Pancreas (tissue), 10 donors: Measurements from ENCODE around the gene LEMD2. TPM values are rescaled to one million over a fixed set of nuclear protein-coding genes. Genes with fewer than 3 reads are reported as not detected.

Experiments
- ATAC-seq, 4 donors: fragments of 200-7000 bp; cut with Tn5 transposase; one replicate each; pipeline versions ENCODE4 v1.8.0 to v1.9.1; 2020; ENCODE audit warnings: mild to moderate bottlenecking in 4 of 4, moderate library complexity in 4 of 4
- DNase-seq, 6 donors: peaks; one replicate each; pipeline ENCODE4 v3.0.0-alpha.2; 2020
- FAIRE-seq: peaks from 2 replicates; lab custom pipeline; 2012; peaks lifted over from hg19 to GRCh38; lab: Jason Lieb, UNC
- H3K27ac ChIP-seq, 4 donors: fragments of 200-600 bp; sonication (generic); 1 replicate in 3 of 4; 2 replicates in 1 of 4; pipeline versions ENCODE4 v1.5.0 to v1.8.0; 2020
- H3K27me3 ChIP-seq, 4 donors: fragments of 200-600 bp; one replicate each; pipeline ENCODE4 v1.8.0; 2021
- H3K36me3 ChIP-seq, 3 donors: fragments of 200-600 bp; sonication (generic) in 1 of 3; one replicate each; pipeline versions ENCODE4 v1.5.0 to v1.8.0; 2020 to 2021
- H3K4me1 ChIP-seq, 3 donors: fragments of 200-600 bp; one replicate each; pipeline ENCODE4 v1.8.0; 2021
- H3K4me3 ChIP-seq, 4 donors: fragments of 200-600 bp; sonication (generic) in 2 of 4; one replicate each; pipeline versions ENCODE4 v1.5.0 to v1.8.0; 2020 to 2021
- H3K9me3 ChIP-seq, 4 donors: fragments of 200-600 bp; one replicate each; pipeline ENCODE4 v1.8.0; 2021
- WGBS, 2 donors: extraction: QIAGEN DNeasy Blood & Tissue Kit; methylation state at CpG; one replicate each; pipeline ENCODE4 v1.1.7; 2013; 5-methylcytosine and 5-hydroxymethylcytosine counted together
- intact Hi-C, 3 donors: fragments of 100-400 bp; cut with DNase I; formaldehyde crosslinking; loops; one replicate each; pipeline versions ENCODE4 v1.11.1 to v1.14.2; 2022
- polyA plus RNA-seq, 2 donors: library from polyadenylated mRNA; stranded (reverse); fragments of 200-250 nt; gene quantifications; one replicate each; pipeline ENCODE4 v1.2.3, GENCODE V29; 2013
- total RNA-seq, 6 donors: library from RNA; stranded (reverse); fragmentation: NEBNext Ultra II Directional in 4 of 6; extraction: Animal tissue kit (Norgen Biotek cat#: 25700) in 4 of 6; gene quantifications; one replicate each; pipeline versions ENCODE4 v1.2.1 to v1.2.4, GENCODE V29; 2021 to 2023
- TF ChIP-seq, protein P1 (sequence below), 4 donors: fragments of 200-600 bp; sonication (generic) in 3 of 4; IDR thresholded peaks; one replicate each; pipeline versions ENCODE4 v1.5.0 to v1.8.0; 2021; ENCODE audit warnings: antibody characterized with exemption in 4 of 4
- donor health status: healthy with polysubstance abuse.
- donor health status: DM: no; HTN: no; CAD: no; lungs with moderate emphysema.
- donor health status: DM: no; HTN: no; CAD: no.
- donor health status: control.
- donor health status: control.
- donor health status: Bipolar disorder and iron deficiency.
- donor health status: DM: yes; HTN: yes; CAD: no.
- donor health status: DM: no; HTN: no; CAD: no.
- donor health status: DM: no; HTN: no; CAD: no.
- donor health status: DM: yes; HTN: yes; CAD: no.

The LEMD2 gene
- total and polyA plus RNA-seq, 8 donors: 23.4 to 59.4 (median 30.0) TPM

DNA sequence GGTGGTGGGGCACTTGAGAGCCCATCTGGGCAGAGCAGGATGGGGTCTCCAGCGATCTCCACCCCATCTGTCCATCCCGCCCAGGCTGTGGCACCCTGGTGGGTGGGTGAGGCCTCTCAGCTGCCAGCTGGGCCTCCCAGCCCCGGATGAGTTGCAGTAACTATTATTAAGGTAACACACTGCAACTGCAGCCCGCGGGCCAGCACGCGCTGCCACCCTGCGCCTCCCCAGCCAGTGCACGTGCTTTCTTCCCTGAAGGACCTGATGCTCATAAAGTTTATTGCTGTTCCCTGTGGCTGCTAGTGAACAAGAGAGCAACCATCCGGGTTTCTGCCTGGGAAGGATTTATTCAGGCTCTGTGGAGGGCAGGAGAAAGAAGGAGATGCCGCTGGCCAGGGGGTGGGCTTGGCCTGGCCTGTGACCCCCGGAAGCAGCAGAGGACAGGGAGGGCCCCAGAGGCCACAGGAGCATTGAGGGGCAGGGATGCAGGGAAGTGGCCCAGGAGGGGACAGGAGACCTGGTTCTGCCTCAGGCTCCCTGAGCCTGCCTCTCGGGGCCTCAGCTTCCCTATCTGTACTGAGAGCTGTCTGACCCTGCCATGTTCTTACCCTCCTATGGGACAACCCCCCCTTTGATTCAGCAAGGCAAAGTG is 43.9 kb downstream of the LEMD2 start:
- intact Hi-C loops: no loop called here
- TF ChIP-seq, protein P1, sequence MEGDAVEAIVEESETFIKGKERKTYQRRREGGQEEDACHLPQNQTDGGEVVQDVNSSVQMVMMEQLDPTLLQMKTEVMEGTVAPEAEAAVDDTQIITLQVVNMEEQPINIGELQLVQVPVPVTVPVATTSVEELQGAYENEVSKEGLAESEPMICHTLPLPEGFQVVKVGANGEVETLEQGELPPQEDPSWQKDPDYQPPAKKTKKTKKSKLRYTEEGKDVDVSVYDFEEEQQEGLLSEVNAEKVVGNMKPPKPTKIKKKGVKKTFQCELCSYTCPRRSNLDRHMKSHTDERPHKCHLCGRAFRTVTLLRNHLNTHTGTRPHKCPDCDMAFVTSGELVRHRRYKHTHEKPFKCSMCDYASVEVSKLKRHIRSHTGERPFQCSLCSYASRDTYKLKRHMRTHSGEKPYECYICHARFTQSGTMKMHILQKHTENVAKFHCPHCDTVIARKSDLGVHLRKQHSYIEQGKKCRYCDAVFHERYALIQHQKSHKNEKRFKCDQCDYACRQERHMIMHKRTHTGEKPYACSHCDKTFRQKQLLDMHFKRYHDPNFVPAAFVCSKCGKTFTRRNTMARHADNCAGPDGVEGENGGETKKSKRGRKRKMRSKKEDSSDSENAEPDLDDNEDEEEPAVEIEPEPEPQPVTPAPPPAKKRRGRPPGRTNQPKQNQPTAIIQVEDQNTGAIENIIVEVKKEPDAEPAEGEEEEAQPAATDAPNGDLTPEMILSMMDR (IDR thresholded peaks at IDR 0.05): no peak
- peak overlapping the region in 1 of 4 donors; percentile 45 for H3K27ac ChIP-seq

DNA sequence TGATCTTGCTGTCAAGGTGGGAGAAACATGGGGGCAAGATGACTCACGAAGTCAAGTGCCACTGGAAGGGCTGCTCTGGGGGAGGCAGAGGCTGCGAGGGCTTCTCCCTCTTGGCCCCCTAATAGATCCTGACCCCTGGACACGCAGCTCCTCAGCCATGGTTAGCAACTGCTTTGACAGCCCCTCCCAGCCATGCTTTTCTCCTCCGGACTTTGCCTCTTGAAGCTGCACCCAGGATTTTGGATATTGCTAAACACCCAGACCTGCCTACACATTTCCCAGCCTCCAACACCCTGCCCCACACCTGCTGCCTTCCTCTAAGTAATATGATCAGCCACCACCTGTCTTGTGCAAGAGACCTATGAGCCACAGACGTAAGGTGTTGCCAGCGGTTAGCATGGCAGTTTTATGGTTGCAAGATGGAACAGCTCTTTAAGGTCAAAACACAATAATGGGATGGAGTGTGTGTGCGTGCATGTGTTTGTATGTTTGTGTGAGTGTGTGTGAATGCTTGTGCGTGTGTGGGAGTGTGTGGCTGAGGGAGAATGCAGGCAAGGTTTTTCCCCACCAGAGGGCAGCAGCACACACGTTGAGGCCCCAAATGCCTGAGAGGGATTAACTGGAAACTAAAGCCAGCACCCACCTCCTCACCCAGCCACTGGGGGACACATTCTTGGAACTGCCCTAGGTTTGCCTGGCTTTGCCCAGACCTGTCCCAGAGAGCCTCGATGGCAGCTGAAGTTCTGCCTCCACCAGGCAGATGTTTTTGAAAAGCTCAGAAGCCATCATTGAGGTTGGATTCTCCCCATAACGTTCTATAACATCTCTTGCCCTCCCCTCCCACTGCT is 44.7 kb downstream of the LEMD2 start:
- peak overlapping the region in 1 of 4 donors; percentile 60 for H3K27ac ChIP-seq
- intact Hi-C loops: no loop called here
- TF ChIP-seq, protein P1 (IDR thresholded peaks at IDR 0.05): peak; percentile 75 to 82 (median 80)
- no peaks in the 10 kb centered on the region for H3K27me3 ChIP-seq
- FAIRE-seq: no peak
- H3K4me3 ChIP-seq: no peak overlapping the region
- WGBS, 2 donors: 25 to 27% methylated on average over 11 of the region's 11 CpGs
- no peaks in the 10 kb centered on the region for H3K36me3 ChIP-seq
- H3K9me3 ChIP-seq: no peaks in the 10 kb centered on the region
- peaks cover 0 to 18% (median 17%) of the 10 kb centered on the region in 3 donors for H3K4me1 ChIP-seq
- peak; percentile 72 to 86 (median 84) for ATAC-seq
- DNase-seq: peak in 5 of 6 donors; percentile 61 to 82 (median 72)

More for the DNA sequence above, 43.9 kb downstream of the LEMD2 start:
- no peak for ATAC-seq
- peak in 1 of 6 donors; percentile 54 for DNase-seq
- 76 to 79% methylated on average over 13 of the region's 13 CpGs for WGBS, 2 donors
- FAIRE-seq: no peak
- Histone ChIP-seq H3K4me3 (no peak overlapping the region), H3K27me3 (no peaks in the 10 kb centered on the region), H3K4me1 (peaks cover 0 to 14% (median 13%) of the 10 kb centered on the region in 3 donors), H3K36me3 (no peaks in the 10 kb centered on the region), H3K9me3 (no peaks in the 10 kb centered on the region)

DNA sequence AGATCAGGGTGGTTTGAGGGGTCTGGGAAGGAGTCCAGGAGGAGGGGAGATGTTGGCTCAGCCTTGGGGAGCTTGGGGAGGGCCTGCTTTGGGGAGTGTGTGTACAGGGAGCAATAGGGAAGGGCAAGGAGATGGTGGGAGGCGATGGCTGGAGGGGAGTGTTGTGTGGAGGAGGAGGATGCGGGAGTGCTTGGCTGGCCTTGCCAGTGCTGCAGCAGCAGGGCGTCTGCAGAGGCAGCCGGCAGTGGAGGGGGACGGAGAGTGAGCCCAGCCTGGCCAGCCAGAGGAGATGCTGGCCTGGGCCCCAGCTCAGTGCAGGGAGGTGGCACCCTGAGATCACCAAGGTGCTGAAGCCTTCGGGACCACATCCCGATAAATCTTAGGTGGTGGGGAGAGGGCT is 46.1 kb downstream of the LEMD2 start:
- FAIRE-seq (no peak), DNase-seq (no peak), ATAC-seq (no peak)
- TF ChIP-seq, protein P1 (IDR thresholded peaks at IDR 0.05): no peak
- Histone ChIP-seq H3K4me3 (no peak overlapping the region), H3K9me3 (no peaks in the 10 kb centered on the region), H3K27me3 (no peaks in the 10 kb centered on the region), H3K4me1 (peaks cover 0 to 18% (median 17%) of the 10 kb centered on the region in 3 donors), H3K36me3 (no peaks in the 10 kb centered on the region), H3K27ac (no peak overlapping the region)
- 83 to 90% methylated on average over 7 of the region's 7 CpGs for WGBS, 2 donors
- intact Hi-C loops: no loop called here

DNA sequence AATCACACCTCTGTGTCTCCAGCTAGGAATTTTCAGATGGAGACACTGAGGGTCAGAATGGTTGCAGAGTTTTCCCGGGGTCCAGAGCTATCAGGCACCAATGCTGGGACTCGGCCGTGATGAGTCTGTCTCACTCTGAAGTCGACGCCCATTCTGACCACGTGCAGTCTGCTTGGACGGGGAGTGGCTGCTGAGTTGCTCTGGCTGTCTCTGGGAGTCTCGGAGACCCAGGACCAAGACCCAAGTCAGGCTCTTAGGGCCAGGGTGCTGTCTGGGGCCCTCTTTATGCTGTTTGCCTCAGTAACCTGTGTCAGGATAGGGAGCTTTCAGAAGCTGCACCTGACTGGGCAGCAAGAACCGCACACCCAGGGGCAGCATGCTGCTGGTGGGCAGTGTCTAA is 46.8 kb downstream of the LEMD2 start:
- no peak for FAIRE-seq

More for the DNA sequence above, 46.8 kb downstream of the LEMD2 start:
- WGBS, 2 donors: 77 to 83% methylated on average over 9 of the region's 9 CpGs
- no peak for ATAC-seq
- H3K4me1 ChIP-seq: peaks cover 0 to 18% (median 17%) of the 10 kb centered on the region in 3 donors
- no peaks in the 10 kb centered on the region for H3K9me3 ChIP-seq
- no peaks in the 10 kb centered on the region for H3K27me3 ChIP-seq
- no peak overlapping the region for H3K4me3 ChIP-seq
- no peaks in the 10 kb centered on the region for H3K36me3 ChIP-seq
- TF ChIP-seq, protein P1 (IDR thresholded peaks at IDR 0.05): no peak
- no peak overlapping the region for H3K27ac ChIP-seq
- intact Hi-C loops: no loop called here
- DNase-seq: peak in 1 of 6 donors; percentile 21
